NCI-H446 treated with DMSO at 0.1 percent for 48 hours (cell line): ENCODE results near the gene DOCK4.

ENCODE experiments used
- DNase-seq: peaks from one replicate; lab custom pipeline; 2025; lab: John Stamatoyannopoulos, UW

The DOCK4 gene

GRCh38 chr7:112052993-112053736, 153.0 kb downstream of the DOCK4 start:
- DNase-seq: no peak

GRCh38 chr7:112052498-112052897, 153.7 kb downstream of the DOCK4 start:
- no peak for DNase-seq

- no peak for DNase-seq
Observed at GRCh38 chr7:112050250-112050881, 155.8 kb downstream of the DOCK4 start.

GRCh38 chr7:112049555-112050249, 156.5 kb downstream of the DOCK4 start:
- no peak for DNase-seq

DNA sequence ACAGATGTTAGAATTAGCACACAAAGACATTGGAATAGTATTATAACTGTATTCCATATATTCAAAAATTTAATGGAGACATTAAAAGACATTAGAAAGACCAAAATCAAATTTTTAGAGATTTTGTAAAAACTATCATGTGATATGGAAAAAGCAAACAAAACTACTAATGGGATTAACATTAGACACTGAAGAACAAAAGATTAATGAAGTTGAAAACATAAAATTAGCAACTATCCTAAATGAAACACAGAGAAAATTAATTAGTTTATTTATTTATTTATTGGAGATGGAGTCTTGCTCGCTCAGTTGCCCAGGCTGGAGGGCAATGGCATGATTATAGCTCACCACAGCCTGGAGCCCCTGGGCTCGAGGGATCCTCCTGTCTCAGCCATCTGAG, 158.8 kb downstream of the DOCK4 start:
- no peak for DNase-seq

DNA sequence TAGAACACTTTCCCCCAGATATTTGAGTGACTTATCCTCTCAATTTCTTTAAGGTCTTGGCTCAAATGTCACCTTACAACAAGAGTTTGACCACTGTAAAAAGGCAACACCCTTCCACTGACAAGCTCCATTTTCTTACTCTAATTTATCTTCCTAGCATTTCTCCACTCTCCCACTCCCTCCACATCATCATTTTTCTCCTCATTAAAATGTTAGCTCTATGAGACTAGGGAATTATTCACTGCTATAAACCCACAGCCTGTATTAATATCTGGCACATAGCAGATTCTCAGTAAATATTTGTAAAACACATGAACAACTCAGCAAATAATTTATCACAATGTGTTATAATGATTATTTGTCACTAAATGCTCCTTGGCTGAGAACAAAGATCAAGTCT, 161.0 kb downstream of the DOCK4 start:
- DNase-seq: no peak

- no peak for DNase-seq
Observed at GRCh38 chr7:112042631-112043030, 163.6 kb downstream of the DOCK4 start.

DNA sequence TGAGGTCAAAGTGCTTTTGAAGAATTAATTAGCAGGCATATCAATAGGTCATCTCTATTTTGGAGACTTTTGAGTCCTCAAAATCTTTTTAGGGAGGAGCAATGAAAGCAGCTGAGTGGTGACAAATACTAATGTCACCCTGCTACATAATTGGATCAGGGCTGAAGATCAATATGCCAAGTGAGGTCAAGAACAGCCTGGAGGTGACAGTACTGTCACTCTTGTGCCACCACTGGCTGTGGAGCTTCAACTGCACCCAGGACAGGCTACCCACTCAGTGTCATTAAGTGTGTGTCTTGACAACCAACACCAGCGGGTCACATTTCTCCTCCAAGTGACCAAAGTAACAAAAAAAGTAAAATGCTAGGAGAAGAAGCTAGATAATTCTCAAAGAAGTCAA, 167.8 kb downstream of the DOCK4 start:
- DNase-seq: no peak

DNA sequence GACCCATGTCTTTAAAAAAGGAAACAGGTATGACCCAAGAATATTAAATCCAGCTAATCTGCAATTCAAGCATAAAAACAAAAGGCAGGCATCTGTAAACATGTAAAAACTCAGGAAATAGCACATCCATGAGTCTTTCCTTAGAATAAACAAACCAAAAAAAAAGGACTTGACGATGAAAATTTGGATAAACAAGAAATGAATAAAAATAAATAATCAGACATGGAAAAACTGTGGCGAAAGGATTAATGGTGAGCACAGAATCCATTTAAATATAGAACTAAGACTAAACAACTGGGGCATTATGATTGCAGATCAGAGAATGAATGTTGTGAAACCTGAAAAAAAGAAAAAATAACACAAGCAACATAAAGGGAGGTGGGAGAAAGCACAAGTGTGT, 170.1 kb downstream of the DOCK4 start:
- no peak for DNase-seq

DNA sequence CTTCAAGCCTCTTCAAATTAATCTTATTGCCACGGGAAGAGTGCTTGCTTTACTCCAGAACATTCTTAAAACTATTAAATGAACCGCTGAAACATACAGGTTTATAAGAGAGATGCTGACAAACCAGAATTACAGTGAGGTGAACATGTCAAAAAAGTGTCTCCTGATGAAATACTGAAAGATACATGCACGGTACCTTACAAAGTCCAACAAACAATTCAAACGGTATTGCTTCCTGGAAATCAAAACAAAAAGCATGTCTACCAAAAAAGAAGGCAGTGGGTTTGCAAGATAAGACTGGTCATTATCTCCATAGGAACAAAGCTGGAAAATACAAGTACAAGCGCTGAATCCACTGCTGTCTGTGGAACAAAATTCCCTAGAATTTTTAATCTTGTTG, 174.5 kb downstream of the DOCK4 start:
- DNase-seq: no peak

GRCh38 chr7:112025556-112025955, 180.6 kb downstream of the DOCK4 start:
- no peak for DNase-seq

DNA sequence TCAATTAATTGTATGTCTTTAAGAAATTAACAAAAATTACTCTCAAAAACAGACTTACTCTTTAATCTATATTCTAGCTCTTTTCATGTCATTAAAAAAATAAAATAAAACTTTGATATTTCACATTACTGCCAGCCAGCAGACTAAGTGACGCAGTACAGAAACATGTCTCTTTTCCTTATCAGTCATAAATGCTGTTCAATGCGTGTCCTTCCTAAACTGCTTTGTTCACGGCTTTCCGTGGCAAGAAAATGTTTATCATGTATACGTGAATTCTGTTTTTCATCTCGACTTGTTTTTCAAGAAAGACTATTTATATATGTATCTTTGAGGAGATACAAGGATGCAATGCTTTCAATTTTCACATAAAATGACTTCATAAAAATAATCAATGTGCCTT, 182.4 kb downstream of the DOCK4 start:
- no peak for DNase-seq

DNA sequence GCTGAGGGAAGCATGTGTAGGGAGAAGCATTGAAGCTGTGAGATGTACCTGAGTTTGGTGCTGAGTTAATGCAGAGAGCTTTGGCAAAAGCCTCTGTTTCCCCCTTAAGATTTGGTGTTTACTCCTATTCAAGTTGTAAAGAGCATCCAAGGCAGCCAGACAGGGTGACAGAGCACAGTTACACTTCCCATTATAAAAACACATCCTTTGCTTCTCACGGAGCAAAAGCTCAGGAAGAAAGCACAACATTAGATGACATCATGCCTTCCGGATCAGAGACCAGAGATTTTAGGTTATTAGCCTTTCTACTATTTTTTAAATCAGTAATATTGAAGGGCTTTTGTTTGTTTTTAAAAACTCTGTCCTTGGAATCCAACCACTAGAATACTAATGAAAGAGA, 182.9 kb downstream of the DOCK4 start:
- DNase-seq: no peak

DNA sequence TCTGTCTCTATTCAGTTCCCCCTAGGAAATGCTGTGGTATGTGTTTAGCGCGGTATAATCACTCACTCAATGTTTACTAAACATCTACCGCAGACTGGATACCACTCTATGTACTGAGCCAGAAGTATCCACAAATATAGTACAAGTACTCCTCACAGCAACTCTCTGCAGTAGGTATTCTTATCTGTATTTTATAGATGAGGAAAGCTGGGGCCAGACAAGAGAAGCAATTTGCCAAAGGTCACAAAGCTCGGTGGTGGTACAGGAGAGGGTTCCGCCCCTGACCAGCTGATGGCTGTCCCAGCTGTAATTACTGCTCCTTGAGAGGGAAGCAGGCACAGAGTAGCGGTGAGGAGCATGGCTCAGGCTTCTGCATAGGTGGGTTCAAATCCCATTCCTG, 184.1 kb downstream of the DOCK4 start:
- no peak for DNase-seq

DNA sequence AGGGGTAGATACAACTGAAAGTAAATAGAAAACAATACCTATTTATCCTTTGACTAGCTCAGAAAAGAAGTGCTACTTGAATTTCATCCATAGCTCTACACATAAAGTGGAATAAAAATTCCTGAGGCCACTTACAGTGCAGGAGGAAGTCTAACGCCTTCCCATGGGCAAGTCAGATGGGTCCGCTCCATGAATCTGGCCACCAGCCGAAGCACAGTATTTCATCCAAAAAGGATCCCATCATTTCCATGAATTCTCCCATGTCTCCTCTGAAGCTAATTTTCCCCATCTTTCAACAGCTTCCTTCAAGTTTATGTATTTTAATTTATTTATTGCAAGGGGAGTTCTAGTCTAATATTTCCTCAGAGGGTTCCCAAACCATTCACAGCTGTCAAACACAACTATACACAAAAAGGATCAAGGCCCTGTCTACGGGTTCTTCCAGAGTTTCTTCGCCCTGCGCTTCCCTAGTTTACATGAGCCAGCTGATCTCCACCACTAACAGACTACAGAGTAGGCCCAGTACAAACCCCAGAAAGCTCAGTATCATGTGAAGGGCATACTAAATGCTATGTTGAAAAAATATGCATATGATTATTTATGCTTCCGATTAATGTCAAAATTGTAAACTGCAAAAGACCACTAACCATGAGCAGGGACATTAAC, 184.7 kb downstream of the DOCK4 start:
- DNase-seq: no peak

DNA sequence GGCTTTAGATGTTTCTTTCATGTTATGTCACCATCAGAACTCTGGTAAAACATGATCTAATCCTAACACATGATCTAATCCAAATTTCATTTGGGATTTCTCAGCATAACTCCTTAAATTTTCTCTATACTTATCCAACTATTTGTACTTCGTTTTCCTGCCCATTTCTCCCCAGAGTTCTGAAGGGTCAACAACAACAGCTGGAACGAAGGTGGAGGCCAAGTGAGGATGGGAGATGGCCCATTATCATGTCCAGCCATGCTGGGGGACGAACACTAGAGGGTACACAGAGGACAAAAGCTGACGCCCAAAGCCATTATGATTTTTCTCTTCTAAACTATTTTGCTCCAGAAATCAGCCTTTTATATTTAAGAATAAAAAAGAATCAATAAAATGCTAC, 185.4 kb downstream of the DOCK4 start:
- DNase-seq: no peak

GRCh38 chr7:112019932-112020331, 186.3 kb downstream of the DOCK4 start:
- DNase-seq: no peak

DNA sequence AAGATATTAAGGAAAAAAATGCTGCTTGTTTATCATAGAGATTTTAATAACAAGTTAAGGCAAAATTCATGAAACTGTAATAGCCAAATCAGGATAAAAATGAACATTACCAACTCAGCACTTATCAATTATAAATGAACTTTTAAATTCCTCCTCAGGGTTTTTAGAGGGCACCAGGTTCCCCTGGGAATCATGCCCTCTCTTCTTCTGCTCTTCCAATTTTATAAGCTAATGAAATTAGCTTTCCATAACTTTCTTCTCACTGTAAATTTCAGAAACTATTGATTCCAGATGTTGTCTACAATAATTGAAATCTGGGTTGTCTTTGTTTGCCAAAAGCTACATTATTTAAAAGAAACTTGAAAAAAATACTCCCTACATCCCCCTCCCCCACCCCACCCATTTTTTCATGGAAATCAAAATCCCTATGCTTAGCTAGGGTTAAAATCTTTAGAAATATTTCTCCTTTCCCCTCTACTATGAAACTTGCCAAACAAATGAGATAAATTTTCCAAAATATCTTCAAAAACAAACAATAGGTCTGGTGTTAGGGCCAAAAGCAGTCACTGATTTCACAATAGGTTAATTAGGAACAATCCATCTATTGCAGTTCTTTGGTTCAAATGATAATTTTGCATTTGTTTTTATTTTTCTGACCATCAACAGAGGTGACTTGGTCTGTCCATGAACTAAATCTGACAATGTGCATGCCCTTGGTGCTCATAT, 187.7 kb downstream of the DOCK4 start:
- no peak for DNase-seq

GRCh38 chr7:112015146-112015545, 191.1 kb downstream of the DOCK4 start:
- DNase-seq: no peak

DNA sequence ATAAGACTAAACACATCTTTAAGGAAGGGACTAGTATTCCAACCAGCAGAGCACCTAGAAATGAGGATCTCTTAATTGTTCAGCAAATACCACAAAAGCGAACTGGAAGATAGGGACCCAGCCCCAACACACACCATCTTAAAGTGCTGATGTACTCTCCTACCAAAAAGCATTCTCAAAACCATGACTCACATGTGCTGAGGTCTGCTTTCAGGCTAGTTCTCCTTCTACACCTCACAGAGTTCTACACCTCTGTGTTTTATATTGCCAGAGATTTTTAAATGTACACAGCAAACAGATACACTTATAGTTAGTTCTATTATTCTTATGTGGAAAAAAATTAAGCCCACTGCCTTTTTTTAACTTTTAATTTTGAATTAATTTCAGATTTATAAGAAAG, 191.9 kb downstream of the DOCK4 start:
- DNase-seq: no peak

DNA sequence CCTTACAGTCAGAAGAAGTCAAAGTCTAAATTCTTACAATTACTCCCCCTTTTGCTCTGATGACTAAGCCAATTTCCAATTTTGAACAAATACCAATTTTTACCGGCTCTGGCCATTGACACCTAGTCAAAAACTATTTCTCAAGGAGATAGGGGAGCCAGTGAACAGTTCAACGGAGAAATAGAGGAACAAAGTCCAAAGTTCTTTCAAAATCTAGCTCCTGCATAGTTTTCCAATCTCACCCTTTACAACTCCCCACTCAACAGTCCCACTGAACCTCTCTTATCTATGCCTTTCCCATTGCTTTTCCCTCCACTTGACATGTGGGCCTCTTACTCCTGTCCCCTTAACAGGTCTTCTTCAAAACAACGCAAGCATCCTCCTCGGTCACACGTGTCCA, 192.9 kb downstream of the DOCK4 start:
- no peak for DNase-seq

- no peak for DNase-seq
Observed at GRCh38 chr7:112012242-112012641, 194.0 kb downstream of the DOCK4 start.
